GM12892 (cell line): ENCODE data around the gene MAP4K4.

Experiments used
- POLR2A ChIP-seq: IDR thresholded peaks from 2 replicates; pipeline ENCODE4 v1.6.1; 2011; ENCODE audit warnings: low read depth, low read length, control low read depth
- TAF1 ChIP-seq: IDR thresholded peaks from 2 replicates; pipeline ENCODE4 v1.6.1; 2011; ENCODE audit warnings: low read depth, mild to moderate bottlenecking, control low read depth, low read length, borderline replicate concordance

GRCh38 chr2:101725515-101726192 lies 28.1 kb downstream of the MAP4K4 start:
- TF ChIP-seq POLR2A, result no peak
- no peak for TF ChIP-seq TAF1
